Measurements from ENCODE around the gene COLQ.

Gene COLQ

GRCh38 chr3:15438983-15439382 is 82.5 kb downstream of the COLQ start:
- no peak for TF ChIP-seq CTCF (IDR thresholded peaks at IDR 0.05; ENCODE audit: low read depth, low read length)
- DNase-seq (ENCODE audit: extremely low read depth, low read depth): peak; percentile 68

GRCh38 chr3:15436246-15436645 is 85.3 kb downstream of the COLQ start:
- no peak for DNase-seq (ENCODE audit: extremely low read depth, low read depth)
- TF ChIP-seq CTCF (IDR thresholded peaks at IDR 0.05; ENCODE audit: low read depth, low read length): no peak

- no peak for DNase-seq (ENCODE audit: extremely low read depth, low read depth)
- TF ChIP-seq CTCF (IDR thresholded peaks at IDR 0.05; ENCODE audit: low read depth, low read length): no peak
These were observed 86.8 kb downstream of the COLQ start for GRCh38 chr3:15434756-15435155.

- DNase-seq (ENCODE audit: extremely low read depth, low read depth): no peak
- TF ChIP-seq CTCF (IDR thresholded peaks at IDR 0.05; ENCODE audit: low read depth, low read length): no peak
These were observed 88.0 kb downstream of the COLQ start for GRCh38 chr3:15433531-15433930.

GRCh38 chr3:15431256-15431837 is 90.2 kb downstream of the COLQ start:
- TF ChIP-seq CTCF (IDR thresholded peaks at IDR 0.05; ENCODE audit: low read depth, low read length): no peak
- DNase-seq (ENCODE audit: extremely low read depth, low read depth): no peak

GRCh38 chr3:15430624-15431023 is 90.9 kb downstream of the COLQ start:
- no peak for DNase-seq (ENCODE audit: extremely low read depth, low read depth)
- no peak for TF ChIP-seq CTCF (IDR thresholded peaks at IDR 0.05; ENCODE audit: low read depth, low read length)

- TF ChIP-seq CTCF (IDR thresholded peaks at IDR 0.05; ENCODE audit: low read depth, low read length): no peak
- no peak for DNase-seq (ENCODE audit: extremely low read depth, low read depth)
These were observed 92.4 kb downstream of the COLQ start for GRCh38 chr3:15429080-15429479.
